ENCODE measurements around the gene KLHL29.

GRCh38 chr2:23586741-23587306 is 201.8 kb downstream of the KLHL29 start:
- TF ChIP-seq POLR2A (IDR thresholded peaks at IDR 0.05; ENCODE audit: extremely low read depth, insufficient read length), result no peak
- no peak for TF ChIP-seq CTCF (IDR thresholded peaks at IDR 0.05; ENCODE audit: low read depth, low read length)
- TF ChIP-seq MAX (IDR thresholded peaks at IDR 0.05; ENCODE audit: low read depth, low read length), result no peak
- no peak for TF ChIP-seq MYC (IDR thresholded peaks at IDR 0.05; ENCODE audit: low read depth, low read length)

All from NB4 (cell line).